Muscle of back (tissue), 11 donors: Measurements from ENCODE around the gene KRTAP12-3. TPM values are rescaled to one million over a fixed set of nuclear protein-coding genes. Genes with fewer than 3 reads are reported as not detected.
"Not testable (repeated sequence)": the region's sequence is repeated elsewhere in the genome, so short reads cannot be mapped to it uniquely, and the experiment has no call there.

Experiments used
- DNase-seq, 3 donors: peaks; one replicate each; pipeline versions ENCODE4 v3.0.0 to v3.0.0-alpha.2; 2013
- polyA plus RNA-seq, 10 donors: library from polyadenylated mRNA; unstranded; fragments of 120-200 nt; gene quantifications; one replicate each; pipeline ENCODE4 v1.2.1, GENCODE V29; 2013; ENCODE audit not compliant: insufficient read length in 10 of 10

Gene KRTAP12-3
- polyA plus RNA-seq, 10 donors, result not detected

DNA sequence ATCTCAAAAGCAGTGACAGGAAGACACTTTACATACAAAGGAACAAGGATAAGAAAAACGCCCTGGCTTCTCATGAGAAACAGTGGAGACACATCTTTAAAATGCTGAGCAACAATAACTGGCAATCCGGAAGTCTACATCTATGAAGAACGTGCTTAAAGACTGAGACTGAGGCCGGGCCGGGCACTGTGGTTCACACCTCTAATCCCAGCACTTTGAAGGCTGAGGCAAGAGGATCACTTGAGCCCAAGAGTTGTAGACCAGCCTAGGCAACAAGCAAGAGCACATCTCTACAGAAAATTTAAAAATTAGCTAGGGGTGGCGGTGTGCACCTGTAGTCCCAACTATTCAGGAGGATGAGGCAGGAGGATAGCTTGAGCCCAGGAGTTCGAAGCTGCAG lies 26.3 kb downstream of the KRTAP12-3 start:
- no peak for DNase-seq

DNA sequence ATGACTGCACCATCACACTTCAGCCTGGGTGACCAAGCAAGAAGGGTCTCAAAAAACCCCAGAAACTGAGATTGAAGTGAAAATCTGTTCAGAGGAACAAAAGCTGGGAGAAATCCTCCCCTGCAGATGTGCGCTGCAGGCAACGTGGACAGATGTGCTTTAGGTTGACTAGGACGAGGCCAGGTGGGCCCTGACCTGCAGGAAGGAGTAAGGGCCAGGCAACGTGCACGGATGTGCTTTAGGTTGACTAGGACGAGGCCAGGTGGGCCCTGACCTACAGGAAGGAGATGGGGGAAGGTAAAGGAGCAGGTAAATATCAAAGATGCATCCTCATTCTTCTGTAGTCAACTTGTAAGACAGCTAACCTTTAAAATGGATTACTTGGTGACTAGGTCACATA lies 26.8 kb downstream of the KRTAP12-3 start:
- no peak for DNase-seq

DNA sequence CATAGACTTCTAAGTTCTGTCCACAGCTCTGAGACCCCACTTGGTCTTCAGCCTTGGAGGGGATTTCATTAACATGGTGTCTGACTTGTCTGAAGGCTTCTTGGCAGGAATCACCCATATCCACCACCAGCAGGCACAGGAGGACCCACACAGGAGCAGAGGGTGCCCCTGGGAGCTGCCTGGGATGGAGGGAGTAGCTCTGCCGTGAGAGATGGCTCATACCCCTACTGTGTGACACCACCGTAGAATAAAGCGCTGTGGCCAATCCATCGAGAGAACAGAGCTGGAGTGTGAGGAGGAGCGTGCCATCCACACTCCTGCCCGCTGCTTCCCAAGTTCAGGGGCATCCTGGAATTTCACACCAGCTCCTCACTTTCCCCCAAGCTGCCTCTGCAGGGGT lies 27.3 kb downstream of the KRTAP12-3 start:
- not testable (repeated sequence) for DNase-seq

GRCh38 chr21:44686000-44686781 lies 28.5 kb downstream of the KRTAP12-3 start:
- no peak for DNase-seq

GRCh38 chr21:44686843-44687561 lies 29.3 kb downstream of the KRTAP12-3 start:
- no peak for DNase-seq

DNA sequence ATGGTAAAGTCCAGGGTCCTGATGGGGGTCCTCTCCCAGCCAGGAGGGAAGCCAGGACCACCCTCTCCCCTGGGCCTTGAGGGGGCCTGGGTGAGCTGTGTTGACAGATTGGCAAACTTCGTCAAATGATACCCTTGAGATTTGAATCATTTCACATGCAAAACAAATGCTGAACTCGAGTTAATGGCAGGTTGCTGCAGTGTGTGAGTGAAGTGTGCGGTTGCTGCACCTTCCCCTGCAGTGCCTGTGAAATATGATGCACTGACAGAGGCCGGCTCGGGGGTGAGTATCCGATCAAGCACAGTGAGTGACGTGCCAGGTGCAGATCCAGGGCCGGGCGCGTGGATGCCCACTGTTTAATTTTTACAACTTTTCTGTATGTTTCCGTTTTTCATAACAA lies 29.9 kb downstream of the KRTAP12-3 start:
- peak in 1 of 3 donors; percentile 11 for DNase-seq

DNA sequence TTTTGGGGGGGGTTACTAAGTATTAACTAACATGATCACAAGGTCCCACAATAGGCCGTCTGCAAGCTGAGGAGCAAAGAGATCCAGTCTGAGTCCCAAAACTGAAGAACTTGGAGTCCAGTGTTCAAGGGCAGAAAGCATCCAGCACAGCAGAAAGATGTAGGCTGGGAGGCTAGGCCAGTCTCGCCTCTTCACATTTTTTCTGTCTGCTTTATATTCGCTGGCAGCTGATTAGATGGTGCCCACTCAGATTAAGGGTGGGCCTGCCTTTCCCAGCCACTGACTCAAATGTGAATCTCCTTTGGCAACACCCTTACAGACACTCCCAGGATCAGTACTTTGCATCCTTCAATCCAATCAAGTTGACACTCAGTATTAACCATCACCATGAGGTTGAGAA lies 32.0 kb downstream of the KRTAP12-3 start:
- DNase-seq, result not testable (repeated sequence)

GRCh38 chr21:44691686-44692085 lies 34.0 kb downstream of the KRTAP12-3 start:
- DNase-seq, result no peak

DNA sequence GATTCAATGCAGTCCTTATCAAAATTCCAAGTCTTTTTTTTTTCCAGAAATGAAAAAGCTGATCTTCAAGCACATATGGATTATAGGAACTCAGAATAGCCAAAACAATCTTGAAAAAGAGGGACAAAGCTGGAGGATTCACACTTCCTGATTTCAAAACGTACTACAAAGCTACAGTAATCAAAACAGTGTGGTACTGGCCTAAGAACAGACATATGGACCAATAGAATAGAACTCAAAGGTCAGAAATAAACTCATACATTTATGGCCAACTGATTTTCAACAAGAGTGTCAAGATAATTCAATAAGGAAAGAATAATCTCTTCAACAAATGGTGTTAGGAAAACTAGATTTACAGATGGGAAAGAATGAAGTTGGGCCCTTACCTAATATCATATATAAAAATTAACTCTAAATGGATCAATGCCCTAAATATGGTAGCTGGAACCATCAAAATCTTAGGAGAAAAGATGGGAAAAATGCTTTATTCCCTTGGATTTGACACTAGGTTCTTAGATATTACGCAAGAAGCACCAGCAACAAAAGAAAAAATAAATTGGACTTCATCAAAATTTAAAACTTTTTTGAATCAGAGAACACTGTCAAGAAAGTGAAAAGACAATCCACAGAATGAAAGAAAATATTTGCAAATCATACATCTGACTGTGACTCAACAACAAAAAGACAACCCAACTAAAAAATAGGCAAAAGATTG lies 35.2 kb downstream of the KRTAP12-3 start:
- DNase-seq, result no peak

GRCh38 chr21:44694776-44695175 lies 37.0 kb downstream of the KRTAP12-3 start:
- no peak for DNase-seq

DNA sequence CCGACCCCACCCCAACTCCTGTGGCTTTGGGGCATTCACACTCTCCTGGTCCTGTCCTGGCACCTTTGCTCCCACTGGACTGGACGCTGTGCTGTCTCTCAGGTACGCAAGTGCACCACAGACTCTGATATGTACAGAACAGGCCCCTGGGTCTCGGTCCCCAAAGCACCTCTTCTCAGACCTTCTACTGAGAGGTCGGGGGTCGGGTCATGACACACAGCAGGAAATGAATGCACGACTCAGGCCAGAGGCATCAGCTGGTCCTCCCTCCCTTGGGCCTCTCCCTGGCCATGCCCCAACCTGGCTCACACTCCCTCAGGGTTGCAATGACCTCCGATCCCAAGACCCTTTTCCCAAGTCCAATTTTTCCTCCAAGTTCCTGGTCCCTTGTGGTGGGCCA lies 37.5 kb downstream of the KRTAP12-3 start:
- DNase-seq, result no peak

GRCh38 chr21:44695641-44696040 lies 37.9 kb downstream of the KRTAP12-3 start:
- DNase-seq, result no peak

GRCh38 chr21:44696572-44696971 lies 38.8 kb downstream of the KRTAP12-3 start:
- no peak for DNase-seq

GRCh38 chr21:44697172-44697810 lies 39.6 kb downstream of the KRTAP12-3 start, which contains the start of gene KRTAP10-12:
Gene KRTAP10-12 (plus strand): TSS chr21:44697172. CDS start chr21:44697202, 30 bp downstream.
- not testable (repeated sequence) for DNase-seq

DNA sequence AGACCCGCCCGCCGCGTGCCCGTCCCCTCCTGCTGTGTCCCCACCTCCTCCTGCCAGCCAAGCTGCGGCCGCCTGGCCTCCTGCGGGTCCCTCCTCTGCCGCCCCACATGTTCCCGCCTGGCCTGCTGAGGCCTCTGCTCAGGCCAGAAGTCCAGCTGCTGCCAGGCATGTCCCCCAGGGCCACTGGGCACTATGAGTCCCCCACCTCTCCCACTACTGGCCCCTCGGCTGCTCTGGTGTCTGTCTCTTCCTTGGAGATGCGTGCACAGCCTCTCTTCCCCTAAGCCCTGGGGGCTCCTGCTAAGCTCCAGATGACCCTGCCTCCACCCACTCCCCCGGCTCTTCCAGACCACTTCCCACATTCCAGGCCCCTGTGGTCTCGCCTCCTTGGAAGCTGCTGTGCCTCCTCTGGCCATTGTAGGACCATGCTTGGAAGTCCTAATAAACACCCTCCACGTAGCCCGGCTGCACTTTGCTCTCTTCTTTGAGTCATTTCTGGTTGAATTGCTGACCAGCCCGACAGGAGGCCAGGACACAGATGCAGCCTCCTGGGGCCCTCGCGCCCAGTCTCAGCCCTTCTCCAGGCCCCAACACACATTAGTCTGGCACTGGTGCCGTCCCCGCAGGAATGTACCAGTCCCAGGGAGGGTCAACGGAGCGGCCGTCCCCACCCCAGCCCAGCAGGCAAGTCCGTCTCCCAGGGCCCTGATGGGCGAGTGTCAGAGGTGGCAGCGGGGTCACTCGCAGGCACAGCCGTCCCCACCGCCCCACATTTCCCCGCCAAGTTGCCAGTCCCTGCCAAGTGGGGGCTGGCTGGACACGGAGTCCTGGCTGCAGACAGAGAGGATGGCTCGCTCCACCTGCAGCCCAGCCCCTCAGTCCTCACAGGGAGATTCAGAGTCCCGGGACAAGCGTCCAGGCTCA lies 40.3 kb downstream of the KRTAP12-3 start:
- DNase-seq, result no peak

- no peak for DNase-seq
Measured at GRCh38 chr21:44699502-44700001, 41.8 kb downstream of the KRTAP12-3 start.

DNA sequence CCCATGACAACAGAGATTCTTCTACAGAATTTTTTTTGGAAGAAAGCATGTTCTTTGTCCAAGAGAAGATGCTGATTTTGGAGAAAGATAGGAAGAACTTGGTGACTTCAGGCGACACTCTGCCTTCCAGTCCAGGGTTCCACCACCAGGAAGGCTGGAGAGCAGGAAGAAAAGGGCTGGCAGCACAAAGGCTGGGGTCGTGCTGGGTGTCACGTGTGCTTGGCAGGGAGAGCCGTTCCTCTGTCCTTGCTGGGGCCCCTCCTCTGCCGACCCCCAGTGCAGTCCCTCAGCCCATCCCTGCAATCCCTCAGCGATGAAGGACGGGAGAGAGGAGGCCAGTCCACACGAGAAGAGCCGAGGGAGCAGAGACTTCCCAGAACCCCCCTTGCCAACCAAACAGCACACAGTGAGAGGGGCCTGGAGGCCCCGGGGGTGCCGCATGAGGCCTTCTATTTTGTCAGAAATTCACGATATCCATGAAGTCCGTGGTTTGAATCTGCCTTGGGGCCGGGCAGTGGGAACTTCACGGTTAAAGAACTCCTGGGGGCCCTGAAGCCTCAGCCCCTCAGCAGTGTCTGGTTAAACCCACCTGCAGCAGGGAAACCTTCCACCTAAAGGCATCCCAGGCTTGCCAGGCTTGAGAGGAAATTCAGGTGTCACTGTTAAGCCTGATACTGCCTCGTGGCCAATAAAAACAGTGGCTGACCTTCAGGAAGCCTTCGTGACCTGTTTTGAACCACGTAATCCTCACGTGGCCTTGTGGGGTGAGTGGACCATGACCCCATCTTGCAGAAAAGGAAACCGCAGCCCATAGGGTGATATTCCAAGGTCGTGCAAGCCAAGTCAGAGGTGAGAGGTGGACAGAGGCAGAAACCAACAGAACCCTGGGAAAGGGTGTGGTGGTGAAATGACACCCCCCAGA lies 42.6 kb downstream of the KRTAP12-3 start:
- no peak for DNase-seq

DNA sequence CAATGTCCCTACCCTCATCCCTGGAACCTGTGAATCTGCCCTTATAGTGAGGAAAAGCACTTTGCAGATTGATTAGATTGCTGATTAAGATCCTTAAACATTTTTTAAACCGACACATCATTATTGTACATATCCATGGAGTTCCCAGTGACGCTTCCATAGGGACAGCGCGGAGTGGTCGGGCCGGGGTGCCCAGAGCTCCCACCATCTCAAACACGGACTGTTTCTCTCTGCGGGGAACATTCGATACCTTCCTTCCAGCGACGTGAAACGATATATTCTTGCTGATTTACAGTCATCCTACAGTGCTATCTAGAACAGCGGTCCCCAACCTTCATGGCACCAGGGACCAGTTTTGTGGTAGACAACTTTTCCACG lies 43.3 kb downstream of the KRTAP12-3 start:
- no peak for DNase-seq

- DNase-seq, result no peak
Measured at GRCh38 chr21:44701541-44701940, 43.8 kb downstream of the KRTAP12-3 start.
